HCT116 (cell line): ENCODE results near the gene MTMR10.

ENCODE experiments used
- CTCF ChIP-seq, 3 experiments: fragments of 200-600 bp in 1 of 3; sonication (generic) in 1 of 3; IDR thresholded peaks in 2 of 3; conservative IDR thresholded peaks in 1 of 3; 2 replicates each; pipeline ENCODE4 v1.5.1; 2012 to 2017; ENCODE audit warnings: low read depth in 2 of 3, low read length in 2 of 3, antibody characterized with exemption in 1 of 3, borderline replicate concordance in 1 of 3, control low read depth in 1 of 3, mild to moderate bottlenecking in 1 of 3, mixed read lengths in 1 of 3, mixed run types in 1 of 3, moderate library complexity in 1 of 3; ENCODE audit not compliant: insufficient read depth in 1 of 3
- ELF1 ChIP-seq: IDR thresholded peaks from 2 replicates; pipeline ENCODE4 v1.6.1; 2012; ENCODE audit warnings: low read depth, borderline replicate concordance
- EZH2 ChIP-seq: fragments of 200-600 bp; sonication (generic); IDR thresholded peaks from 2 replicates; pipeline ENCODE4 v1.6.1; 2017; ENCODE audit warnings: antibody characterized with exemption, mixed run types
- JUND ChIP-seq: IDR thresholded peaks from 2 replicates; pipeline ENCODE4 v1.6.1; 2012
- POLR2A ChIP-seq: IDR thresholded peaks from 2 replicates; pipeline ENCODE4 v1.7.0; 2011; ENCODE audit warnings: borderline replicate concordance; ENCODE audit not compliant: insufficient read depth, insufficient read length; ENCODE audit errors: extremely low read depth
- POLR2AphosphoS5 ChIP-seq: IDR thresholded peaks from 2 replicates; pipeline ENCODE4 v1.6.1; 2011; ENCODE audit warnings: mild to moderate bottlenecking, low read depth, low read length, moderate library complexity
- TF ChIP-seq, protein P1 (sequence below): IDR thresholded peaks from 2 replicates; pipeline ENCODE4 v1.6.1; 2011; ENCODE audit warnings: mild to moderate bottlenecking, low read length, moderate library complexity; ENCODE audit not compliant: insufficient replicate concordance; ENCODE audit errors: extremely low read depth

DNA sequence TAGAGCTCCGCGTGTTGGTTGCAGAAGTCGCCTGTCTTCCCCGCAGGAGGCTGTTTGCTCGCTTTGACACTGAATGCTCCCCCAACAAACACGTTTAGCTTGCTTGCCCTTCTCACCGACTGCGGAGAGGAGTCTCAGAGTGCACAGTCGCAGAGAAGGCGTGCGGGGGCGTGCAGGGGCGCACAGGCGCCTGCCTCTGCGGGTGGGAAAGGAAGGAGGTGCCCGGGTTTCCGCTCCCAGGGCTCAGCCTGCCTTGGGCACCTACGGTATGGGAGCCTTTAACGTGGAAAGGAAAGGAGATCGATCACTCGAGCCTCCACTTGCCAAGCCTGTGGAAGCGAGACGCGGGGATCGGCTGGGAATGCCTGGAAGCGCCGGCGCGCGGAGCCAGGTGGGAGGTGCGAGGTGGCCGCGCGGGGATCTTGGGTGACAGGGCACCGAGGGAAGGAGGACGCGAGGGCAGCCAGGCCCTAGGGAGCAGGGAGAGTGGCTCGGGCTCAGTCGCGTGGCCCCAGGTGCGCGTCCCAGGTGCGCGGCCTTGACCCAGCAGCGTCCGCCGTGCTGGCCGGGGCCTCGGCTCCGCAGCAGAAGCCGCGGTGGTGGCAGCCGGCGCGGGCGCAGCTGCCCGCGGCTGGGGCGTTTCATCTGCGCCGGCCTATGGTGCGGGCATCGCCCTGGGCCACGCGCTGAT lies 87.8 kb downstream of the MTMR10 start, which contains the start of gene FAN1:
- TF ChIP-seq, protein P1, sequence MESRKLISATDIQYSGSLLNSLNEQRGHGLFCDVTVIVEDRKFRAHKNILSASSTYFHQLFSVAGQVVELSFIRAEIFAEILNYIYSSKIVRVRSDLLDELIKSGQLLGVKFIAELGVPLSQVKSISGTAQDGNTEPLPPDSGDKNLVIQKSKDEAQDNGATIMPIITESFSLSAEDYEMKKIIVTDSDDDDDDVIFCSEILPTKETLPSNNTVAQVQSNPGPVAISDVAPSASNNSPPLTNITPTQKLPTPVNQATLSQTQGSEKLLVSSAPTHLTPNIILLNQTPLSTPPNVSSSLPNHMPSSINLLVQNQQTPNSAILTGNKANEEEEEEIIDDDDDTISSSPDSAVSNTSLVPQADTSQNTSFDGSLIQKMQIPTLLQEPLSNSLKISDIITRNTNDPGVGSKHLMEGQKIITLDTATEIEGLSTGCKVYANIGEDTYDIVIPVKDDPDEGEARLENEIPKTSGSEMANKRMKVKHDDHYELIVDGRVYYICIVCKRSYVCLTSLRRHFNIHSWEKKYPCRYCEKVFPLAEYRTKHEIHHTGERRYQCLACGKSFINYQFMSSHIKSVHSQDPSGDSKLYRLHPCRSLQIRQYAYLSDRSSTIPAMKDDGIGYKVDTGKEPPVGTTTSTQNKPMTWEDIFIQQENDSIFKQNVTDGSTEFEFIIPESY: peak; percentile 41
- TF ChIP-seq POLR2A (peak; percentile 85), CTCF (IDR thresholded peaks at IDR 0.05 in 2 of 3, conservative IDR thresholded peaks at IDR 0.05 in 1 of 3; ENCODE audit: borderline replicate concordance in 1 of 3, insufficient read depth in 1 of 3, low read depth in 2 of 3, low read length in 2 of 3) (no peak), ELF1 (no peak), EZH2 (no peak), POLR2AphosphoS5 (peak; percentile 81), JUND (no peak)
